Inflammatory macrophage treated with lipopolysaccharide for 4 hours (primary cell): ENCODE data around the gene LIN7C.

Source experiments
- DNase-seq: peaks from one replicate; pipeline ENCODE4 v3.0.0-alpha.2; 2020

The LIN7C gene

DNA sequence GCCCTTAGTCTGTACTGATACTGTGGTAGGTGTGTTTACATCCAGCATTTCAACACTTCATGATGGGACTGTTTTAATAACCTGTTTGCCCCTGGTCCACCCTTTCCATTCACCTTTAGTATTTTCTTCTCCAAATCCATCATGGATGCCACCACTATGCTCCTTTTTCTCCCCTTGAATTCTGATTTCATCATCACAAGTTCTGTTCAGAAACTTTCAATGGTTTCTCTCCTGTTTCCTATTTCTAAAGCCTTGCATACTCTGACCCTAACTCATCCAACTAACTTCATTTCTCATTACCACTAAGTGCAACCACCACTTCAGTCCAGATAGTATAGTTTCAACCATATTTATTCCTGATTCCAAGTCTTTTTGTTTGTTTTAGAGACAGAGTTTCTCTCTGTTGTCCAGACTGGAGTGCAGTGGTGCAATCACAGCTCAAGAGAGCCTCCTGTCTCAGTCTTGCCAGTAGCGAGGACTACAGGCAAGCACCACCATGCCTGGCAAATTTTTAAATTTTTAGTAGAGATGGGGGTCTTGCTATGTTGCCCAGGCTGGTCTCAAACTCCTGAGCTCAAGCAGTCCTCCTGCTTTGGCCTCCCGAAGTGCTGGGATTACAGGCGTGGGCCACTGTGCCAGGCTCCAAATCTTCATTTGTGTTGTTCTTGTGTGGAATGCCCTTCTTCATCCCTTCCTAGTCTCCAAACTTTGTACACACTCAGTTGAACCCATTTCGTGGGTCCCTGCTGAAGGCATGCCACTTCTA is 1.2 kb upstream of the LIN7C start:
- DNase-seq: peak; percentile 44

DNA sequence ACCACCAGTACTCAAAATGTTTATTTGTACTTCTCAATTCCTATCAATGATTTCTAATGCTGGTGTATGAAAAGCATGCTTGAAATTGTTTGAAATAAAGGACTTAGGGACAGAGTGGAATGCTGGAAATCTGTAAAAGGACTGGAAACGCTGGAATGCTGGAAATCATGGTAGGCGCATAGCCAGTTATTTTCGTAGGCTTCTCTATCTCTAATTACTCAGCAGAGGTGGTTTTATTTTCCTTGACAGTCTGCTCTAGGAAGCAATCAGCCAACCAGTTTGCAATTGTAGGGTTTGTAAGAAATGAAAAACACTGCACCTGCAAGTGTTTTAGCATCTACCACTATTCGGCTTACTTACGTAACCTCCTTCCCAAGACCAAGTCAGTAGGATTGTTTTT is 788 bp downstream of the LIN7C start:
- no peak for DNase-seq

DNA sequence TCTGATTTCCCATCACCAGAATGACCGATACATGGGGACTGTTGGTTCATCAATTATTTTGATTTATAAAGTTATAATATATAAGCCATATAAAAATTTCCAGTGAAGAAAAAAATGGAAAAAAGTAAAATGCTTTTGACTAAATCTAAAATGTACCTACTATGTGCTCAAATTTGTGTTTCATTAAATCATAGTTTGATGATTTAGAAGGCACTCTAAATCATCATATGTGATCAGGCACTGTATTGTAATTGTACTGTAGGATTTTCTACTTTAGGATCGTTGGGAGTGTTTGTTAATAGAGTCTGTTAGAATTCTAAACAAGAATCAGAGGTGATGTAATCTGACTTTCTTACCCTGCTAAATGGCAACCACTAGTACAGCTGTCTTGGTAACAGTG is 2.4 kb downstream of the LIN7C start:
- no peak for DNase-seq

DNA sequence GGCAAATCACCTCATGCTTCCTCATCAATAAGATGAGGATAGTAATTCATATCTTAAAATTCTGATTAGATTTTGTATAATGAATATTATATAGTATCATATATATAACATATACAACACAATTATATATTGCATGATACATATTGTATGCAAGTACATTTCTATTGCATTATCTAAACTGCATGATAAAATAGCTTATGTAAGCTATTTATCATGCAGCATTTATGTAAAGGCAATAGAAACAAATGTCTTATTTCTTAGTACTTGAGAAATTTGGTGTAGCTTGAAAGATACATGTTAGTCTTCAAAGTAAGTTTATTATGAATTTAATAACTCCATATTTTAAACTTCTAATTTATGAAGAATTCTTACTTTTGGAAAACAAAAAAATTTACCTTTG is 5.5 kb downstream of the LIN7C start:
- DNase-seq: no peak

DNA sequence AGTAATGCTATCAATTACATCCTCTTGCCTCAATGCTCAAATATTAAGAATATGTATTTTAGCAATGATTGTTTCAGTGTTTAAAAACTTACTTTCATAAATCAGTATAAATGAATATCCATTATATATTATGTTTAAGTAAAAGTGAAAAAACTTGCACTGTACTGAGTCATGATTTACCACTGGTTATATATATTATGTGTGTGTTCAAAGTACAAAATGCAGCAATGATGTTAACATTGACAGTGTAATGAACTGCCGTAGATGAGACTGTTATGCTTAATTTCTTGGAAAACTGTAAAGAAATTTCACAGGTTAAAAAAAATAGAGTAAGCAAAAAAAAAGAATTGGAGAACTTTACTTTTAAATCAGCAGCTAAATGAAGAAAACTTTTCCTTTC is 8.7 kb downstream of the LIN7C start:
- no peak for DNase-seq

DNA sequence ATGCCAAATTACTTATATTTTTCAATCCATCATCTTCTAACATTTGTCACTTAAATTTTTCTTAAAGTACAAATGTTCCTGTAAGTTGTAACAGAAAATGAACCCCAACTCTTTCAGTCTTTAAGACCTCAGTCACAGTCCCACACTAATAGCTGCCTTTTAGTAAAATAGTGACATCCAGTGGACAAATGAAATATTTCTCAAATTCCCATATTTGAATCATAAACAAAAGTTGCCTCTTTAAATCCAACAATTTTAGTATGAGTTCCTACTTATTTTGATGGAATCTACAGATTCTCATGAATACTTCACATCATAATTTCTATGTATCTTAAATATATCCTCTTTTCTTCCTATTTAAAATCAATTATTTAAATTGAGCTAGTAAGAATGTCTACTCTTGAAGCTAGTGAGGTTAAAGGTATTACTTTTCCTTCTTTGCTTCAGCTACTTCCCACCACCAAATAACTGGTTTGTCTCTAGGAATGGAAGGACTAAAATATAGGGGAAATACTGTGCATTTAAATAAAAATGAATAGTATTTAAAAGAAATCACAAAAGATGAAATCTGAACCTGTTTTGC is 9.2 kb downstream of the LIN7C start:
- DNase-seq: peak; percentile 30

DNA sequence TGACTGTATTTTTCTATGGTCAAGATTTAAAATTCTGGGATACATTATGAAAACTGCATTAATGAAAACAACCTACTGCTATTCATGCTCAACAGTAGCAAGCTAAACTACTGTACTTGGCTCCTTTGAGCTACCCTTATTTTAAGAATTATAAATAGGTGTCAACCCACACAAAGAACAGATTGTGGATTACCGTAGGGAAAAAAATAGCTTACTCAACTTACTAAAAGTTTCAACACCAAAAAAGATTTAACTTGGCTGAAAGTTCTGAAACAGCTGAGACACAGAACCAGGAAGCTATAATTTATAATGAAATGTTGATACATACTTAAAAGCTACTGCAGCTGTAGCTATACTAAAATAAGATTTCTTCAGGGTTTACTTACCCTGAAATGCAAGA is 10.1 kb downstream of the LIN7C start:
- no peak for DNase-seq

DNA sequence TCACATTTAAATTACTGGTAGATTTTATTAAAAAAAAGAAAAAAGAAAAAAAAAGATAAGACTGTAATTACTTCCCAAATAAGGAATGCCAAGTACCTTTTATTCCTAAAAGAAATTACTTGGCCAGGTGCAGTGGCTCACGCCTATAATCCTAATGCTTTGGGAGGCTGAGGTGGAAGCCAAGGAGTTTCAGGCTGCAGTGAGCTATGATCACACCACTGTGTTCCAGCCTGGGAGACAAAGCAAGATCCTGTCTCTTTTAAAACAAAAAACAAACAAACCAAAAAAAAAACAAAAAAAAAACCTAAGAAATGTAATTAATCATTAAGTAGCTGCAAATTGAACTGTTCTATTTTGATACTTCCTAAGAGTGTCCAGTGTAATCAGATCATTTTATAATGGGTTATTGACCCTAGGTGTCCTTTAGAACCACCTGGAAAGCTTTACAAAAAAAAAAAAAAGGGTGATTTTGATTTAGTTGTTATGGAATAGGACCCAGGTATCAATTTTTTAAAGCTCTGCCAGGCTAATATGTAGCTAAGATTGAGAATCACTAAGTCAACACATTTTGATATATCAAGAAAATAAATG is 10.8 kb downstream of the LIN7C start:
- DNase-seq: no peak

DNA sequence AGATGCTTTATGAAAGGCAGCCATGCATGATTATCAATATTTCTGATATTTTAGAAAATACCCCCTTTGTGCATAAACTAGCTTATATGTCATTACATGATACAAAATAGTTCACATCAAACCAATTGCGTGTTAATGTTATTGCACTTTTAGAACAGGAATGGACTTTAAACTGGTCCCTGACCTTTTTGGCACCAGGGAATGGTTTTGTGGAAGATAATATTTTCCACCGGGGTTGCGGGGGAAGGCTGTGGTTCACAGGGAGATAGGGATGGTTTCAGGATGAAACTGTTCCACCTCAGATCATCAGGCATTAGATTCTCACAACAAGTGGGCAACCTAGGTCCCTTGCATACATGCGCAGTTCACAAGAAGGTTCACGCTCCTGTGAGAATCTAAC is 17.5 kb downstream of the LIN7C start:
- no peak for DNase-seq

DNA sequence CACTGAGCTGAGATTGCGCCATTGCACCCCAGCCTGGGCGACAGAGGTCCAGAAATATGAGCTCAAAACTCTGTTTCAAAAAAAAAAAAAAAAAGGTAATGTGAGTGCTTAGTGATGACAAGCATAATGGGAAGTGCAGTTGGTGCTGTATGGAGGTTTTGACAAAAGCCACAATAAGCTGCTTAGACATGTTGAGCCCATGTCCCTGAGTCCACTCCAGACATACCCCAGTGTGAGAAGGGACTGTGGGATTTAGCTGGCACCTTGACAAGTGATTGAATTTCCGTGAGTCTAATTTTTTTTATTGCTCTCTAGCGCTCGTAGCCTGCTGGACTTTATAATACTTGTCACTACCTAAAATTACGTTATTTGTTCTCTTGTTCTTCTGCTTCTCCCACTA is 18.9 kb downstream of the LIN7C start:
- no peak for DNase-seq

DNA sequence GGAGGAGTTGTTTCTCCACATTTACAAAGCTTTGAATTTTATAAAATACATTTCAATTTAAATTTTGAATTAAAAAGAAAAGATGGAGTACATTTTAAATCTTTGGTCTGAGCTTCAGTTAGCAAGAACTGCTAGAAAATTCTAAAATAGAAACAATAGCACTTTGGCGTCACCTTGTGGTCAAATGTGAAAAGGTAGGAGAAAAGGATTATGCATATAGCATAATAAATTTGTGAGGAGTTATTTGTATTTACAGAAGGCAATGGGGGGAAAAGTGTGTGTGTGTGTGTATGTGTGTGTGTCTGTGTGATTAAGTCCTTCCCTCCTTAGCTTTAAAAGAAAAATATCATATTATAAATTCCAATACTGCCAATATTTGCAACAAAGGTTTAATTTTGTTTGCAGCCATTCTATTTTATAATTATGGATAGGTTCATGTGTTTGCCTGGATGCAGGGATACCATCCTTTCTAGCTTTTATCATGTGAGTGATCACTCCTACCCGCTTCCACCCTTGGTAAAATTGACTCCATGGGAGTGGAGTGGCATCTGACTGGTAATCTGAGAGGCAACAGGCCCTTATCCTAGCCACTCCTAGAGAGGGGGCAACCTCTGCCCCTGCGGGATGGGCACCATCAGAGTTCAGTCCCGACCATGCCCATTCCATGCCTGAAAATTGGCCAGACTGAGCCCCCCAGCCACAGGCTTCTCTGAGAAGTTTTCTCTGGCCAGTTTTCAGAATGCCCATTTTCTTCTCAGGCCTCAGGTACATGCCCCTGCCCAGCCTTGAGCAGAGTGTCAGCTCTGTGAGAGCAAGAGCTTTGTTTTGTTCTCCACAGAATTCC is 20.4 kb downstream of the LIN7C start:
- peak; percentile 53 for DNase-seq

DNA sequence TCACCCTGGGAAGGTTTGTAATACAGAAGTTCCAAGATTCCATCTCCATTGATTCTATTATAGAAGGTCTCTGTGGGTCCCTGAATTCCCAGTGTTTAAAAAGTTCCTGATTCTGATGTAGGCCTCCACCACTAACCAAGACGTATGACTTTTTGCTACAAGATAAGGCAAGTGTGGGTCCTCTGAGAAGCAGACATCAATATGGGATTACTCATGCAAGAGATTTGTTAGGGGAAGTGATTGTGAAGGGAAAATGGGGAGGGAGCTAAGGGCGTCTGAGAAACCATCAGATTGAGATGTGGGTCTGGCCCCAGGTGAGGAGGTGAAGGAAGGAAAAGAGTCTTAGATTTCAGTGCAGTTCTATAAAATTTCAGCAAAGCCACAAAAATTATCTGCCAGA is 23.8 kb downstream of the LIN7C start:
- DNase-seq: no peak

DNA sequence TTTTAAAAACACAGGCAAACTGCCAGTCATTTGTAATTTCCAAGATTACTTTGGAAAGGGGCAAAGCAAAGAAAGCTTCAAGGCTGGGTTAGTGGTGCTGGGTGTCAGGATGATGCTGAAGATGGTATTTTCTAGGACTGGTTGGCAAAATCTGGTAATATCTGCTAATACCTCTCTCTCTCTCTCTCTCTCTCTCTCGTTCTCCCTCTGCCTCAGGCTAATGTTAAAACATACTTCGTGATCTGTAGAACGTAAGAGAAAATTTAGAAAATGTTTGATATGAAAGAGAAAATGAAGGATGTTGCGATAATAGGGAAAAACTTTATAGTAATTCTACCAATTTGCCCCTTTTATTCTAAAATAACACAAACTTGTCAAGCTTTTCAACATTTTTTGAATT is 24.6 kb downstream of the LIN7C start:
- DNase-seq: no peak

DNA sequence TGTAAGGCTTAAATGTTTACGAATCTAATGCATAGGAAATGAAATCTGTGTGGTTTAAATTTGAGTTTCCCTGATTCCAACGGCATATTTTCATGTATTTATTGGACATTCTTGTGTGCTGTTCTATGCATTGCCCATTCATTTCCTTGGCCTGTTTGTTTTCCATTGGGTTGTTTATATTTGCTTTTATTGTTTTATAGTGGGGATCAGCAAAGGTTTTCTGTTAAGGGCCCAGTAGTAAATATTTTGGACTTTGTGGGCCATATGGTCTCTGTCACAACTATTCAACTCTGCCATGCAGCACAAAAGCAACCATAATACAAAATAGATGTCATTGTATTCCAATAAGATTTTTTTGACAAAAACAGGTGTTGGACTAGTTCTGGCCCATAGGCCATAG is 28.7 kb downstream of the LIN7C start:
- no peak for DNase-seq

DNA sequence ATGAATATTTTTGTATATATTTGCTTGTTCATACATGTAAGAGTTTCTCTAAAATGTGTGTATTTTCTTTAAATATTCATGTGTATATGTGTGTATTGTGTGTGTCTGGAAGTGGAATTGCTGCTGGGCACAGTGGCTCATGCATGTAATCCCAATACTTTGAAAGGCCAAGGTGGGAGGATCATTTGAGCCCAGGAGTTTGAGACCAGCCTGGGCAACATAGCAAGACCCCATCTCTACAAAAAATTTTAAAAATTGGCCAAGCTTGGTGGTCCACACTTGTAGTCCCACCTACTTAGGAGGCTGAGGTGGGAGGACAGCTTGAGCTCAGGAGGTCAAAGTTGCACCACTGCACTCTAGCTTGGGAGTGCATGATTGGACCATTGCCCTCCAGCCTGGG is 29.3 kb downstream of the LIN7C start:
- DNase-seq: no peak

DNA sequence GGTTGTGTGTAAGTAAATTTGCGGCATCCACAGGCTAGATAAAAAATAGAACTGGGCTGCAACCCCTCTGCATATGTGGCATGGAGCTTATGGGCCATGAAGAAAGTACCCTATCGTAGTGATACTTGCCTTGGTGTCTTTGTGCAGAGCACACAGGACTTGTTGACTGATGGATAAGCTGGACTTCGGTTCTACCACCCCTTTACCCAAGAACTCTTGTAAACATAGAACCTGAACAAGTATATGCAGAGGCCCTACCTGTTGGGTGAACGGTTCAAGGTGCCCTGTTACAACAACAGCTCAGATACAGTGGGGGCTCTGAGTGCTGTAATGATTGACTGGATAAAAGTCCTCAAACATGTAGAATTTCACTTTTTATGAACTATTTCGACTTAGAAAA is 30.9 kb downstream of the LIN7C start:
- DNase-seq: no peak

DNA sequence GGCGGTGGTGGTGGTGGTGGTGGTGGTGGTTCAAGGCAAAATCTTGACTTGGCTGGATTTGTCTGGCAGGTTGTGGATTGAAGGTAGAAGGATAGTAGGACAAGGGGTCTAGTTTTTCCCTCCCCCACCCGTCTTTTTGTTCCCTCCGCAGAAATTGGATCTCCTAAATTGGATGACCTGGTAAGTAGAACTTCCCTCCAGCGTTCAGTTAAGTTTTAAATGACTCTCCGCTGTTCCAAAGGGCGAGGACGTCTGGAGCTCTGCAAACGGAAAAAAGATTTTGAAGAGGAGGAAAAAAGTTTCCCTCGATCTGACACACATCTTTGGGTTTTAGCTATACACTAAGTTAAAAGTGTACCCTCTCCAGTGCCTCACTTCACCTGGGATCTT is 33.6 kb downstream of the LIN7C start:
- DNase-seq: no peak

DNA sequence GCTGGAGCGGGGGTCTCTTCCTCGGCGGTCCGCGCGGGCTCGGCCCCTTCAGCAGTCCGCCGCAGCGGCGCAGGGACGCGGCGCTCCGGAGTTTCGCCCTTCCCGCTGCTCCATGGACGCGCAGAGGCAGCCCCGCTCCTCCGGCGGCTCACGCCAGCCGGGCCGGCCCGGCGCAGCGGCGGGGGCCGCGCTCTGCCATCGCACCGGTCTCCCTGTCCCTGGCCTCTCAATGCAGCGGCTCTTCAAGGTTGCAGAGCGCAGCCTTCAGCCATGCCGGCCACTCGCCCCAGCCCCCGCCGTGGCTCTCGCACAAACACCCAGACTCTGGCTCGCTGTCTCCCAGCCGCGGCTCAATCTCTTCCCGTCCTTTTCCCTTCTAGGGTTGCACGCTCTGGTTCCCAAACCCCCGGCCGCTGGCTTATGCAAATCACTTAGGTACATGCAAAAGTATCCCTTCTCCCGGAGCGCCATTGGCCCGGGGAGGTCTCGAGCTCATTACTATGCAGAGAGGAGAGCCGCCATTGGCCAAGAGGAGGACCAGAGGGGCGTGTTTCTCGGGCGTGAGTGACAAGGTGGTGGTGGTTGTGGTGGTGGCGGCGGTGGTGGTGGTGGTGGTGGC is 34.1 kb downstream of the LIN7C start, which contains the start of gene LGR4:
LGR4 (minus strand) TSS at position 393 of the 619 bp plus-strand sequence. CDS start 488 bp downstream, outside the sequence.
- DNase-seq: peak; percentile 86

DNA sequence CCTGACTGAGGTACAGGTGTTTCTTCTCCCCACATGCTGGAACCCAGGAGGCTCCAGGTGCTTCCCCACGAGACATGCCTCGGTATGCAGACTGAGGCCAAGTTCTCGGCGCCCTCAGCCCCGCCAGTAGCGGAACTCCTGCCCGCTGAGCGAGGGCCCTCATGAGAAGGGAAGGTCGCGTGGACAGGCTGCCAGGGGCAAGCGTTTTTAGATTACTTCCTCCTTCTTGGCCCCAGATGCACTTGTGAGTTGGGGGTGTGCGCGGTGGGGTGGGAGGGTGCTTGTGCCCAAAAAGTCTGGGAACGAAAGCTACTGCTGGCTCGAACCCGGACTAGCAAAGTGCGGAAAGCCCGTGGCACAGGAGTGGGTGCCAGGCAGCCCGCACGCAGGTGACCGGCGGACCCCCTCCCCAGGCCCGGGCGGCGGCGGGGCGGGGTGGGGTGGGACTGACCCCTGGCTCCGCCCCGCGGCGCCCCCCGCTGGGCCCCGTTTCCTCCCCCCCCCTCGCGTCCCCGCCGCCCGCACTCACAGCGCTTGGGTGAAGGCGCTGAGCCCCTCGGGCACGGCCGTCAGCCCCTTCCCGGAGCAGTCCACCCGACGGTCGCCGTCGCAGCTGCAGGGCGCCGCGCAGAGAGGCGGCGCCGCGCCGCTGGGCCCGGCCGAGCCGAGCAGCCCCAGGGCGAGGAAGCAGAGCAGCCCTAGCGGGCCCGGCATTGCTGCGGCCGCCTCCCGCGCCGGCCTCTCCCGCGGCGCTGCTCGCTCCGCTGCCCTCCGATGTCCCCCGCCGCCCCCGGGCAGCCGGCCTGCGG is 34.8 kb downstream of the LIN7C start:
- DNase-seq: peak; percentile 37

DNA sequence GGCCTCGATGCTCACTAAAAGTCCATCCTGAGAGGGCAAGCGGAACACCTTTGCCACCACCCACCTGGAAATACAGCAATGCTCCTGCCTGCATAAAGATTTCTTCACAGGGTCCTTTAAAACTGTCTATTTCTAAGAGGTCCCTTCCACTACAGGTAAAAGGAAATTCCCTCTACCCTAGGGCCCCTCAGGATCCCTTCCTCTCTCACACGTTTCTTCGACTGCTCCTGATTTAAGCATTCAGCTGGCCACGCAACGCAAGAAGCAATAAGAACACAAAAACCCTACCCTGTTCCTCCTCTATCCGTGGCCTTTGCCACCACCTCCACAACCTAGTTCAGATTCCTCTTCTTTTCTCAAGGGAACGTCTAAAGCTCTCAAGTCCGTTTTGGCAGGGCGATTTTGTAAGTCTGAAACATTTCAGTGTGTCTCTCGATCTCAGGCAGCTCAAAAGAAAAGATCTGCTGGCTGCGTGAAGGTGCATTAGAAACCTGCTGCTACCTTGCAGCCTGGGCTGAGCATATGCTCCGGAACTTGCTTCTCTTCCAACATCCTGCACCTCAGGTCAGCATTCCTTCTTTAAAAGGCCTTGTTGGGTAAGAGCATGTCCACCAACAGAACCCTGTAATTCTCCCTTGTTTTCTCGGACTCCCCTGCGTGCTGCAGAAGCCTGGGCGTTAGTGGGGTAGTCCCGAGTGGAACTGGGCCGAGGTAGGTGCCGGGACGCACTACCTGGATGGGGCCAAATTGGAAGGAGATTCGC is 35.6 kb downstream of the LIN7C start:
- peak; percentile 8 for DNase-seq

DNA sequence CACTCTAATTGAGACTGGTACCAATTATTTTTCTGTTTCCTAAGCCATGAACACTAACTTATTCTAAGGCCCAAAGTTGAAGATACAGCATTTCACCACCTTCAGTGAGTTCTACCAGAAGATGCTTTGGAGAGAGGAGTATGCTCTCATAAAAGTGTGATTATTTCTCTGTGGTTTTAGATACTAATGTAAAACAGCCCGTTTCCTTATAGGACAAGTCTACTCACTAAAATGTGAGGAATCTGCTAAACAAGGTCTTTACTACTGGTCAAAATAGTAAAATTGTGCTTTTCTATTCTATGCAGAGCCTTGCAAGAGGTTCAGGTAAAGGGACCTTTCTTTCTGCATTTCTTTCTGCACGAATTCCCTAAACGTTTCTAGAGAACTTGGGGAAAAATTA is 36.4 kb downstream of the LIN7C start:
- DNase-seq: no peak
